ENCODE data around the gene TSHB.

TSHB gene

DNA sequence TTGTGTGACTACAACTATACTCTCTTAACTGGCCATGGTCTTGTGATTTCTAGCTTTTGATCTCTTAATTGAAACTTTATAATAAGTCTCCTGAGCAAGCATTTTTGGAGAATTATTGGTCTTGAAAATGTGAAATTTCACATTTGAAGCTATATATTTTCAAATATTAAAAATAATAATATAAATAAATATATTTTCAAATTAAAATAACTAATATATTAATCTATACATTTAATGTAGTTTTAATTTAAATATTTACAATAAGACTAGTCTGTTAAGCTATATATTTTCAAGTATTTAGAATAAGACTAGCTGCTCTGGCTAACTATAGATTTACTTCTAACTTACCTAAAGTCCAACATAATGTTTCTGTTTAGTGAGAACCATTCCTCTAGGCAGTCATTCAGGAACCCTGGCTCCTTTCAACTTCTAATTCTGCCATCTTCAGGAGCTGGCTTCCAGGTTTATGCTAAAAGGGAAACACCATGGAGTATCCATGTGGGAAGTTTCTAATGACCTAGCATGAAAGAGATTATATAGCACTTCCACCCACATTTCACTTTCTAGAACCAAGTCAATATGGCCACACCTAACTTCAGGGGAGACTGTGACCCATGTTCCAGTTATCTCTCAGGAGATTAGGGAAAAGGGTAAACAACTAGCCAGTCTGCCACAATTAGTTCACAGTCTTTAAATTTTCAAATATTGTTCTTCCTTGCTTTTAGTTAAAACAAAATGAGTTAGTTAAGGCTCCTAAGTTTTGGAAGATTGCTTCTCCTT is 31.9 kb upstream of the TSHB start:
- Histone ChIP-seq H3K4me3 (IDR thresholded peaks at IDR 0.05; ENCODE audit: insufficient read depth, low read depth, low read length) (no peak overlapping the region), H2AFZ (ENCODE audit: low read depth) (no peak overlapping the region), H3K27me3 (ENCODE audit: insufficient read depth, low read depth) (no peaks in the 10 kb centered on the region), H3K4me1 (ENCODE audit: low read depth, poor library complexity, severe bottlenecking) (no peaks in the 10 kb centered on the region), H3K27ac (no peak overlapping the region), H4K20me1 (ENCODE audit: insufficient read depth) (no peaks in the 10 kb centered on the region), H3K36me3 (ENCODE audit: insufficient read depth) (no peaks in the 10 kb centered on the region), H3K4me2 (no peak overlapping the region), H3K9ac (no peak overlapping the region), H3K79me2 (ENCODE audit: insufficient read depth, low read depth) (no peaks in the 10 kb centered on the region)
- TF ChIP-seq, protein P1, sequence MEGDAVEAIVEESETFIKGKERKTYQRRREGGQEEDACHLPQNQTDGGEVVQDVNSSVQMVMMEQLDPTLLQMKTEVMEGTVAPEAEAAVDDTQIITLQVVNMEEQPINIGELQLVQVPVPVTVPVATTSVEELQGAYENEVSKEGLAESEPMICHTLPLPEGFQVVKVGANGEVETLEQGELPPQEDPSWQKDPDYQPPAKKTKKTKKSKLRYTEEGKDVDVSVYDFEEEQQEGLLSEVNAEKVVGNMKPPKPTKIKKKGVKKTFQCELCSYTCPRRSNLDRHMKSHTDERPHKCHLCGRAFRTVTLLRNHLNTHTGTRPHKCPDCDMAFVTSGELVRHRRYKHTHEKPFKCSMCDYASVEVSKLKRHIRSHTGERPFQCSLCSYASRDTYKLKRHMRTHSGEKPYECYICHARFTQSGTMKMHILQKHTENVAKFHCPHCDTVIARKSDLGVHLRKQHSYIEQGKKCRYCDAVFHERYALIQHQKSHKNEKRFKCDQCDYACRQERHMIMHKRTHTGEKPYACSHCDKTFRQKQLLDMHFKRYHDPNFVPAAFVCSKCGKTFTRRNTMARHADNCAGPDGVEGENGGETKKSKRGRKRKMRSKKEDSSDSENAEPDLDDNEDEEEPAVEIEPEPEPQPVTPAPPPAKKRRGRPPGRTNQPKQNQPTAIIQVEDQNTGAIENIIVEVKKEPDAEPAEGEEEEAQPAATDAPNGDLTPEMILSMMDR (conservative IDR thresholded peaks at IDR 0.05; ENCODE audit: low read depth, low read length): no peak

DNA sequence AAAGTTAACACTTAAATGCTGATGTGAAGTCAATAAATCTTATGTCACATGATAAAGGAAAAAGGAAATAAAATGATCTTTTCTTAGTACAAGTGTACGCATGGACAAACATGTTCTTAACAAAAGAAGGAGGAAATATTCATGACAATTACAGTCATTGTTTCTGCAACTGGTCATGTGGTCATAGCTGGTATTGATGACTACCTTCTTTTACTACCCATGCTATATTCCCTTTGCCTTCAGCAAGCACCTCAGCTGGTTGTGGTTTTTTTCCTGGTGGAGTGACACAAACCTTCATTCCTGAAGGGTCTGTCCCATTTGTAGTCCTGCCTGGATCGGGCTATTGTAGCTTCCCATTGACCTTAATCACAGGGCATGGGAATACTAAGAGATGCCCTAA is 23.4 kb upstream of the TSHB start:
- Histone ChIP-seq H3K27me3 (ENCODE audit: insufficient read depth, low read depth) (no peaks in the 10 kb centered on the region), H3K4me3 (IDR thresholded peaks at IDR 0.05; ENCODE audit: insufficient read depth, low read depth, low read length) (no peak overlapping the region), H3K9ac (no peak overlapping the region), H2AFZ (ENCODE audit: low read depth) (no peak overlapping the region), H3K4me1 (ENCODE audit: low read depth, poor library complexity, severe bottlenecking) (no peaks in the 10 kb centered on the region), H3K36me3 (ENCODE audit: insufficient read depth) (no peaks in the 10 kb centered on the region), H4K20me1 (ENCODE audit: insufficient read depth) (no peaks in the 10 kb centered on the region), H3K4me2 (no peak overlapping the region), H3K27ac (no peak overlapping the region), H3K79me2 (ENCODE audit: insufficient read depth, low read depth) (no peaks in the 10 kb centered on the region)
- TF ChIP-seq, protein P1 (conservative IDR thresholded peaks at IDR 0.05; ENCODE audit: low read depth, low read length): no peak

DNA sequence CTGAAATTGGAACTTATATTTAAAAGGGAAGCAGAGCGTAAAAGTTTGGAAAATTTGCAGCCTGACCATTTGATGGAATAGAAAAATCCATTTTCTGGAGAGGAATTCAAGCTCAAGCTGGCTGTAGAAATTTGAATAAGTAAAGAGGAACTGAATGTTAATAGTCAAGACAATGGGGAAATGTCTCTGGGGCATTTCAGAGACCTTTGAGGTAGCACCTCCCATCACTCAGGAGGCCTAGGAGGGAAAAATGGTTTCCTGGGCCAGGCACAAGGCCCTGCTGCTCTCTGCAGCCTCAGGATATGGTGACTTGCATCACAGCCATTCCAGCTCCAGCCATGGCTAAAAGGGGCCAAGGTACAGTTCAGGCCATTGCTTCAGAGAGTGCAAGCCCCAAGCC is 17.6 kb upstream of the TSHB start:
- Histone ChIP-seq H3K27me3 (ENCODE audit: insufficient read depth, low read depth) (no peaks in the 10 kb centered on the region), H3K4me2 (no peak overlapping the region), H3K4me1 (ENCODE audit: low read depth, poor library complexity, severe bottlenecking) (no peaks in the 10 kb centered on the region), H2AFZ (ENCODE audit: low read depth) (no peak overlapping the region), H3K4me3 (IDR thresholded peaks at IDR 0.05; ENCODE audit: insufficient read depth, low read depth, low read length) (no peak overlapping the region), H3K36me3 (ENCODE audit: insufficient read depth) (no peaks in the 10 kb centered on the region), H4K20me1 (ENCODE audit: insufficient read depth) (no peaks in the 10 kb centered on the region), H3K27ac (no peak overlapping the region), H3K79me2 (ENCODE audit: insufficient read depth, low read depth) (no peaks in the 10 kb centered on the region), H3K9ac (no peak overlapping the region)
- TF ChIP-seq, protein P1 (conservative IDR thresholded peaks at IDR 0.05; ENCODE audit: low read depth, low read length): no peak

DNA sequence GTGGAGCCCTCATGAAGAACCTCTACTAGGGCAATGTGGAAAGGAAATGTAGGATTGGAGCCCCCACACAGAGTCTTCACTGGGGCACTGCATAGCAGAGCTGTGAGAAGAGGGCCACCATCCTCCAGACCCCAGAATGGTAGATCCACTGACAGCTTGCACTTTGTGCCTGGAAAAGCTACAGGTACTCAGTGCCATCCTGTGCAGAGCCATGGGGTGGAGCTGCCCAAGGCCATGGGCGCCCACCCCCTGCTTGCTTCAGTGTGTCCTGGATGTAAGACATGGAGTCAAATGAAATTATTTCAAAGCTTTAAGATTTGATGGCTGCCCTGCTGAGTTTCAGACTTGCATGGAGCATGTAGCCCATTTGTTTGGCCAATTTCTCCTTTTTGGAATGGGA is 17.2 kb upstream of the TSHB start:
- Histone ChIP-seq H3K9ac (no peak overlapping the region), H3K4me2 (no peak overlapping the region), H3K4me1 (ENCODE audit: low read depth, poor library complexity, severe bottlenecking) (no peaks in the 10 kb centered on the region), H3K27me3 (ENCODE audit: insufficient read depth, low read depth) (no peaks in the 10 kb centered on the region), H3K27ac (no peak overlapping the region), H3K36me3 (ENCODE audit: insufficient read depth) (no peaks in the 10 kb centered on the region), H2AFZ (ENCODE audit: low read depth) (no peak overlapping the region), H4K20me1 (ENCODE audit: insufficient read depth) (no peaks in the 10 kb centered on the region), H3K4me3 (IDR thresholded peaks at IDR 0.05; ENCODE audit: insufficient read depth, low read depth, low read length) (no peak overlapping the region), H3K79me2 (ENCODE audit: insufficient read depth, low read depth) (no peaks in the 10 kb centered on the region)
- TF ChIP-seq, protein P1 (conservative IDR thresholded peaks at IDR 0.05; ENCODE audit: low read depth, low read length): no peak
